Measurements from ENCODE around the gene RASGRP3.

Gene RASGRP3

GRCh38 chr2:33500177-33500576 lies 23.7 kb downstream of the RASGRP3 start:
- in situ Hi-C loops (cut with HindIII; ENCODE audit: low pct_unique_long_range_greater_than_20kb, low sequenced_read_pairs), result no loop called here
- DNase-seq (ENCODE audit: low read depth in 1 of 2, low spot score in 1 of 2), result no peak

GRCh38 chr2:33502025-33502424 lies 25.6 kb downstream of the RASGRP3 start:
- in situ Hi-C loops (cut with HindIII; ENCODE audit: low pct_unique_long_range_greater_than_20kb, low sequenced_read_pairs), result no loop called here
- TF ChIP-seq JUND (IDR thresholded peaks at IDR 0.05; ENCODE audit: low read depth), result no peak
- no peak for DNase-seq (ENCODE audit: low read depth in 1 of 2, low spot score in 1 of 2)

More at GRCh38 chr2:33500177-33500576, 23.7 kb downstream of the RASGRP3 start:
- TF ChIP-seq JUND (IDR thresholded peaks at IDR 0.05; ENCODE audit: low read depth), result no peak

- no peak for DNase-seq (ENCODE audit: low read depth in 1 of 2, low spot score in 1 of 2)
- in situ Hi-C loops (cut with HindIII; ENCODE audit: low pct_unique_long_range_greater_than_20kb, low sequenced_read_pairs), result no loop called here
Observed at GRCh38 chr2:33503002-33503401, 26.6 kb downstream of the RASGRP3 start.

GRCh38 chr2:33505966-33506365 lies 29.5 kb downstream of the RASGRP3 start:
- DNase-seq (ENCODE audit: low read depth in 1 of 2, low spot score in 1 of 2), result no peak
- in situ Hi-C loops (cut with HindIII; ENCODE audit: low pct_unique_long_range_greater_than_20kb, low sequenced_read_pairs), result no loop called here
- TF ChIP-seq JUND (IDR thresholded peaks at IDR 0.05; ENCODE audit: low read depth), result no peak

More at GRCh38 chr2:33503002-33503401, 26.6 kb downstream of the RASGRP3 start:
- no peak for TF ChIP-seq JUND (IDR thresholded peaks at IDR 0.05; ENCODE audit: low read depth)

- DNase-seq (ENCODE audit: low read depth in 1 of 2, low spot score in 1 of 2), result no peak
- in situ Hi-C loops (cut with HindIII; ENCODE audit: low pct_unique_long_range_greater_than_20kb, low sequenced_read_pairs), result no loop called here
- no peak for TF ChIP-seq JUND (IDR thresholded peaks at IDR 0.05; ENCODE audit: low read depth)
Observed at GRCh38 chr2:33509908-33510585, 33.6 kb downstream of the RASGRP3 start.

- DNase-seq (ENCODE audit: low read depth in 1 of 2, low spot score in 1 of 2), result no peak
- no peak for TF ChIP-seq JUND (IDR thresholded peaks at IDR 0.05; ENCODE audit: low read depth)
- in situ Hi-C loops (cut with HindIII; ENCODE audit: low pct_unique_long_range_greater_than_20kb, low sequenced_read_pairs), result no loop called here
Observed at GRCh38 chr2:33510586-33510968, 34.1 kb downstream of the RASGRP3 start.

- no peak for DNase-seq (ENCODE audit: low read depth in 1 of 2, low spot score in 1 of 2)
- no peak for TF ChIP-seq JUND (IDR thresholded peaks at IDR 0.05; ENCODE audit: low read depth)
- in situ Hi-C loops (cut with HindIII; ENCODE audit: low pct_unique_long_range_greater_than_20kb, low sequenced_read_pairs), result no loop called here
Observed at GRCh38 chr2:33511141-33511540, 34.7 kb downstream of the RASGRP3 start.

- in situ Hi-C loops (cut with HindIII; ENCODE audit: low pct_unique_long_range_greater_than_20kb, low sequenced_read_pairs), result no loop called here
- TF ChIP-seq JUND (IDR thresholded peaks at IDR 0.05; ENCODE audit: low read depth), result no peak
- no peak for DNase-seq (ENCODE audit: low read depth in 1 of 2, low spot score in 1 of 2)
Observed at GRCh38 chr2:33512112-33512511, 35.7 kb downstream of the RASGRP3 start.

GRCh38 chr2:33513480-33513879 lies 37.0 kb downstream of the RASGRP3 start:
- TF ChIP-seq JUND (IDR thresholded peaks at IDR 0.05; ENCODE audit: low read depth), result no peak
- in situ Hi-C loops (cut with HindIII; ENCODE audit: low pct_unique_long_range_greater_than_20kb, low sequenced_read_pairs), result no loop called here

GRCh38 chr2:33516456-33516995 lies 40.1 kb downstream of the RASGRP3 start:
- in situ Hi-C loops (cut with HindIII; ENCODE audit: low pct_unique_long_range_greater_than_20kb, low sequenced_read_pairs), result no loop called here
- no peak for DNase-seq (ENCODE audit: low read depth in 1 of 2, low spot score in 1 of 2)
- TF ChIP-seq JUND (IDR thresholded peaks at IDR 0.05; ENCODE audit: low read depth), result no peak

More at GRCh38 chr2:33513480-33513879, 37.0 kb downstream of the RASGRP3 start:
- no peak for DNase-seq (ENCODE audit: low read depth in 1 of 2, low spot score in 1 of 2)

- in situ Hi-C loops (cut with HindIII; ENCODE audit: low pct_unique_long_range_greater_than_20kb, low sequenced_read_pairs), result no loop called here
- TF ChIP-seq JUND (IDR thresholded peaks at IDR 0.05; ENCODE audit: low read depth), result no peak
- no peak for DNase-seq (ENCODE audit: low read depth in 1 of 2, low spot score in 1 of 2)
Observed at GRCh38 chr2:33518200-33518599, 41.8 kb downstream of the RASGRP3 start.

GRCh38 chr2:33518929-33519328 lies 42.5 kb downstream of the RASGRP3 start:
- in situ Hi-C loops (cut with HindIII; ENCODE audit: low pct_unique_long_range_greater_than_20kb, low sequenced_read_pairs), result no loop called here
- no peak for TF ChIP-seq JUND (IDR thresholded peaks at IDR 0.05; ENCODE audit: low read depth)
- DNase-seq (ENCODE audit: low read depth in 1 of 2, low spot score in 1 of 2), result no peak

GRCh38 chr2:33521791-33522281 lies 45.4 kb downstream of the RASGRP3 start:
- TF ChIP-seq JUND (IDR thresholded peaks at IDR 0.05; ENCODE audit: low read depth), result no peak
- in situ Hi-C loops (cut with HindIII; ENCODE audit: low pct_unique_long_range_greater_than_20kb, low sequenced_read_pairs), result no loop called here
- DNase-seq (ENCODE audit: low read depth in 1 of 2, low spot score in 1 of 2), result peak in 1 of 2 experiments; percentile 3

Data from T47D (cell line).